Smooth muscle cell of the coronary artery (primary cell): Measurements from ENCODE around the gene ZNF474. TPM values are rescaled to one million over a fixed set of nuclear protein-coding genes. Genes with fewer than 3 reads are reported as not detected.

ENCODE experiments used
- total RNA-seq: library from RNA; depleted of rRNA; stranded (reverse); fragments of >200 nt; gene quantifications from 2 replicates; pipeline ENCODE4 v1.2.3, GENCODE V29; 2014; ENCODE audit warnings: low replicate concordance

The ZNF474 gene
- 0.23 TPM in 2 replicates for total RNA-seq

GRCh38 chr5:122129306-122129705 is at the start of gene ZNF474:
ZNF474 (plus strand) TSS chr5:122129546; CDS start chr5:122151991, 22,445 bp downstream.

Other genes starting within 250 kb of the ZNF474 start
- gene SRFBP1, start 167.6 kb upstream of the ZNF474 start, total RNA-seq = 4.1 and 10.4 TPM in 2 replicates
- gene LOX, start 51.3 kb upstream of the ZNF474 start, total RNA-seq = 77.0 and 89.1 TPM in 2 replicates
- gene SNCAIP, start 182.7 kb downstream of the ZNF474 start, total RNA-seq = 0.23 TPM in 1 of 2 replicates, not detected in the other